Kidney (tissue), 14 donors: ENCODE measurements around the gene IMMT. TPM values are rescaled to one million over a fixed set of nuclear protein-coding genes. Genes with fewer than 3 reads are reported as not detected.

Experiments
- DNase-seq, 5 donors: peaks; one replicate each; pipeline ENCODE4 v3.0.0-alpha.2; 2013 to 2020
- FAIRE-seq: peaks from 2 replicates; lab custom pipeline; 2012; peaks lifted over from hg19 to GRCh38; lab: Jason Lieb, UNC
- H3K27ac ChIP-seq, 2 donors: one replicate each; pipeline ENCODE4 v1.7.0; 2013; ENCODE audit warnings: low read depth in 2 of 2, low read length in 2 of 2, inconsistent platforms in 1 of 2
- H3K27me3 ChIP-seq: one replicate; pipeline ENCODE4 v1.7.1; 2013; ENCODE audit warnings: low read length, inconsistent platforms; ENCODE audit not compliant: control insufficient read depth, insufficient read depth
- H3K36me3 ChIP-seq, 3 donors: one replicate each; pipeline versions ENCODE4 v1.7.0 to v1.7.1; 2013; ENCODE audit warnings: low read length in 3 of 3, control low read depth in 1 of 3, inconsistent platforms in 1 of 3; ENCODE audit not compliant: insufficient read depth in 3 of 3, control insufficient read depth in 2 of 3
- H3K4me1 ChIP-seq, 3 donors: one replicate each; pipeline versions ENCODE4 v1.7.0 to v1.7.1; 2013; ENCODE audit warnings: low read length in 3 of 3, inconsistent platforms in 1 of 3, low read depth in 1 of 3; ENCODE audit not compliant: control insufficient read depth in 2 of 3, insufficient read depth in 2 of 3
- H3K4me3 ChIP-seq, 3 donors: one replicate each; pipeline versions ENCODE4 v1.7.0 to v1.8.1; 2013; ENCODE audit warnings: low read length in 3 of 3, control low read depth in 1 of 3, inconsistent platforms in 1 of 3
- H3K9ac ChIP-seq, 3 donors: one replicate each; pipeline versions ENCODE4 v1.7.0 to v1.7.1; 2013; ENCODE audit warnings: low read length in 3 of 3, control low read depth in 1 of 3, inconsistent platforms in 1 of 3
- H3K9me3 ChIP-seq, 3 donors: one replicate each; pipeline versions ENCODE4 v1.7.0 to v1.7.1; 2013; ENCODE audit warnings: low read length in 3 of 3, control low read depth in 1 of 3, inconsistent platforms in 1 of 3; ENCODE audit not compliant: control insufficient read depth in 2 of 3, insufficient read depth in 1 of 3
- intact Hi-C: fragments of 100-400 bp; cut with DNase I; formaldehyde crosslinking; loops from one replicate; pipeline ENCODE4 v1.11.1; 2022
- polyA plus RNA-seq: library from polyadenylated mRNA; stranded (reverse); fragments of 350-450 nt; fragmentation: Illumina TruSeq; extraction: RNeasy Lipid Tissue Mini Kit (QIAGEN cat#74804); gene quantifications from one replicate; pipeline ENCODE4 v1.2.3, GENCODE V29; 2014; ENCODE audit warnings: low read depth, low replicate concordance; ENCODE audit not compliant: insufficient read depth
- total RNA-seq: library from RNA; stranded (reverse); fragmentation: NEBNext Ultra II Directional; extraction: Animal tissue kit (Norgen Biotek cat#: 25700); gene quantifications from one replicate; pipeline ENCODE4 v1.2.1, GENCODE V29; 2021
- TF ChIP-seq, protein P1 (sequence below): IDR thresholded peaks from 3 replicates; pipeline ENCODE4 v1.5.1; 2012; ENCODE audit warnings: mild to moderate bottlenecking, moderate library complexity, borderline replicate concordance; ENCODE audit not compliant: insufficient read depth; ENCODE audit errors: extremely low read depth
- donor health status: control.
- donor health status: control.
- donor health status: control.
- donor health status: control.
- donor health status: control.
- donor health status: DM: yes; HTN: yes; CAD: no.
- donor health status: Normal renal cell carcinoma (clear cell type).

Gene IMMT
- total and polyA plus RNA-seq, 2 donors from 2014 or later = 74.0 to 113 TPM

GRCh38 chr2:86157009-86157556 is 38.2 kb downstream of the IMMT start:
- H3K9ac ChIP-seq = no peak overlapping the region
- TF ChIP-seq, protein P1, sequence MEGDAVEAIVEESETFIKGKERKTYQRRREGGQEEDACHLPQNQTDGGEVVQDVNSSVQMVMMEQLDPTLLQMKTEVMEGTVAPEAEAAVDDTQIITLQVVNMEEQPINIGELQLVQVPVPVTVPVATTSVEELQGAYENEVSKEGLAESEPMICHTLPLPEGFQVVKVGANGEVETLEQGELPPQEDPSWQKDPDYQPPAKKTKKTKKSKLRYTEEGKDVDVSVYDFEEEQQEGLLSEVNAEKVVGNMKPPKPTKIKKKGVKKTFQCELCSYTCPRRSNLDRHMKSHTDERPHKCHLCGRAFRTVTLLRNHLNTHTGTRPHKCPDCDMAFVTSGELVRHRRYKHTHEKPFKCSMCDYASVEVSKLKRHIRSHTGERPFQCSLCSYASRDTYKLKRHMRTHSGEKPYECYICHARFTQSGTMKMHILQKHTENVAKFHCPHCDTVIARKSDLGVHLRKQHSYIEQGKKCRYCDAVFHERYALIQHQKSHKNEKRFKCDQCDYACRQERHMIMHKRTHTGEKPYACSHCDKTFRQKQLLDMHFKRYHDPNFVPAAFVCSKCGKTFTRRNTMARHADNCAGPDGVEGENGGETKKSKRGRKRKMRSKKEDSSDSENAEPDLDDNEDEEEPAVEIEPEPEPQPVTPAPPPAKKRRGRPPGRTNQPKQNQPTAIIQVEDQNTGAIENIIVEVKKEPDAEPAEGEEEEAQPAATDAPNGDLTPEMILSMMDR = no peak
- no peaks in the 10 kb centered on the region for H3K9me3 ChIP-seq
- no peak for DNase-seq
- H3K4me1 ChIP-seq = no peaks in the 10 kb centered on the region
- H3K27ac ChIP-seq = no peak overlapping the region
- no peak overlapping the region for H3K4me3 ChIP-seq
- peaks cover 0 to 39% (median 9%) of the 10 kb centered on the region in 3 donors for H3K36me3 ChIP-seq
- no peaks in the 10 kb centered on the region for H3K27me3 ChIP-seq
- intact Hi-C loops = no loop called here
- no peak for FAIRE-seq

GRCh38 chr2:86150502-86150901 is 44.8 kb downstream of the IMMT start:
- no peaks in the 10 kb centered on the region for H3K9me3 ChIP-seq
- no peaks in the 10 kb centered on the region for H3K27me3 ChIP-seq
- H3K9ac ChIP-seq = no peak overlapping the region
- DNase-seq = no peak
- H3K4me1 ChIP-seq = no peaks in the 10 kb centered on the region
- FAIRE-seq = no peak
- H3K27ac ChIP-seq = no peak overlapping the region
- intact Hi-C loops = no loop called here
- TF ChIP-seq, protein P1 = no peak
- H3K4me3 ChIP-seq = no peak overlapping the region
- peaks cover 15 to 57% (median 34%) of the 10 kb centered on the region in 3 donors for H3K36me3 ChIP-seq

DNA sequence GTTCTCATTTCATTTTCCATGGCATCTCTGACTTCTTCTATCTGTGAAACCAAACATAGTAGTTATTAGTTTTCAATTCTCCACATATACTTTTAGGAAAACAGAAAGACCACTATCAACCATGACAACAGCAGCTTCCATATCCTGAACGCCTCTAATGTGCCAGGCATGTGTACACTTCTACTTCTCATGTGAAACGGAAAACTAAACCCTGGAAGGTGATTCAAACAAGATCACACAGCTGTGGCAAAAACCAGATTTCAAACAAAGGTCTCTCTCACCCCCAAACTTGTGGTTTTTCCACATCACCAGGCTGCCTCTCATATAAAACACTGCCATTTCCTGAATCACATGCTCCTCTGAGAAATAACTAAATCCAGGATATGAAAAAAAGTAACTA is 47.5 kb downstream of the IMMT start:
- H3K36me3 ChIP-seq = peaks cover 17 to 66% (median 44%) of the 10 kb centered on the region in 3 donors
- TF ChIP-seq, protein P1 = no peak
- DNase-seq = no peak
- intact Hi-C loops = no loop called here
- no peaks in the 10 kb centered on the region for H3K9me3 ChIP-seq
- no peak overlapping the region for H3K4me3 ChIP-seq
- H3K27me3 ChIP-seq = no peaks in the 10 kb centered on the region
- H3K4me1 ChIP-seq = no peaks in the 10 kb centered on the region
- H3K9ac ChIP-seq = no peak overlapping the region
- no peak overlapping the region for H3K27ac ChIP-seq
- no peak for FAIRE-seq
